ENCODE data around the gene TIE1. TPM values are rescaled to one million over a fixed set of nuclear protein-coding genes. Genes with fewer than 3 reads are reported as not detected.
A peak's percentile ranks its signal among the peaks of the same experiment; 100 is the strongest.

The TIE1 gene
- total RNA-seq, 1 donor from 2014 or later: not detected

DNA sequence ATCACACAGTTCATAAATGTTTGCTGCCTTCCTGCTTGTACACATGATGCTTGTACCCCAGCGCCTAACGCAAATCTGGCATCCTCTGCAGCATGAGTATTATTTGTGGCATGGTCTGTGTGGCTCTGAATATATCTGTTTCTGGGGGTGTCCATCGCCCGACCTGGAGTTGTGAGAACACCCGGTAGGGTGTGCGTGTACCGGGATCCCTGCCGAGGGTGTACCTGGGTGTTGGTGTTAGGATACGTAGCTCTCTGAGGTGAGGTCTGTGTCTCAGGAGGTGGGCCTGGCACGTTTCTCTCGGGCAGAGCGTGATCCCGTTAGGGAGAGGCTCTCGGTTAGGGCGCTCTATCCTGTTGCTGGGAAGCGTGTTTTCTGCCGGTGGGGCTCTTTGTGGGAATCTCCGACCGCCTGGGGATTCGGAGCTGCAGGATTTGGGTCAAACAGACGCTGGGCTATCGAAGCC lies 47.6 kb downstream of the TIE1 start:
- H3K27ac Mint-ChIP-seq: peak overlapping the region; percentile 22
- intact Hi-C loops (cut with micrococcal nuclease): loop anchor here (2.0 to 5.0 kb wide), 2 partner anchors 40 to 1454 kb away; partner anchors contain the start of genes MED8, PLK3 and SZT2
- no peak for TF ChIP-seq CTCF (IDR thresholded peaks at IDR 0.05)
- ChIA-PET CTCF (no interaction called here), POLR2A (interaction anchor here (0.6 to 3.1 kb wide), 3 partner anchors 10 to 580 kb away, joined by 3 to 19 read pairs (median 11); partner anchors contain the start of genes CDC20 and ELOVL1)
- DNase-seq: no peak
- H3K27me3 Mint-ChIP-seq: no peaks in the 10 kb centered on the region
- H3K36me3 Mint-ChIP-seq (ENCODE audit: low read depth): no peaks in the 10 kb centered on the region
- H3K9me3 Mint-ChIP-seq: no peaks in the 10 kb centered on the region
- ATAC-seq (ENCODE audit: low read depth): no peak
- peak overlapping the region; percentile 47 for H3K4me3 Mint-ChIP-seq
- H3K4me1 Mint-ChIP-seq: peaks cover 11% of the 10 kb centered on the region

DNA sequence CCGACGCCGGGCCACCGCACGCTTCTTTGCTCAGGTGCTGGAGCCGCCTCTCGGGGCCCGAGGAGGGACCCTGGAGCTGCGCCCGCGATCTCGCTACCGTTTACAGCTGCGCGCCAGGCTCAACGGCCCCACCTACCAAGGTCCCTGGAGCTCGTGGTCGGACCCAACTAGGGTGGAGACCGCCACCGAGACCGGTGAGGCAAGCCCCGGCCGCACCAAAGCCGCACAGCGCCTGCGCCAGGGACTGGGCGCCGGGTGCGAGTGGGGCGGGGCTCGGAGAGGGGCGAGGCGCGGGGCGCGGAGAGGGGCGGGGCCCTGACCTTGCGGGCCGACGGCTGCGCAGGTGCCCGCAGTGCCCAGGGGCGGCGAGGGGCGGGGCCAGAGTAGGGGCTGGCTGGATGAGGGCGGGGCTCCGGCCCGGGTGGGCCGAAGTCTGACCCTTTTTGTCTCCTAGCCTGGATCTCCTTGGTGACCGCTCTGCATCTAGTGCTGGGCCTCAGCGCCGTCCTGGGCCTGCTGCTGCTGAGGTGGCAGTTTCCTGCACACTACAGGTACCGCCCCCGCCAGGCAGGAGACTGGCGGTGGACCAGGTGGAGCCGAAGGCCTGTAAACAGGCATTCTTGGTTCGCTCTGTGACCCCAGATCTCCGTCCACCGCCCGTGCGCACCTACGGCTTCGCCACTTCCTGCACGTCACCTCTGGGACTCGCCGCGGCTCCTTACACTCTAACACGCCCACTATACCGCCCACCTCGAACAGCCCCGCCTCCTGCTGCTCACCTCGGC lies 48.2 kb downstream of the TIE1 start:
- POLR2A ChIA-PET: interaction anchor here (0.9 to 3.1 kb wide), 3 partner anchors 9 to 19 kb away, joined by 3 to 19 read pairs (median 11); partner anchors contain the start of genes CDC20 and ELOVL1
- Mint-ChIP-seq H3K27me3 (no peaks in the 10 kb centered on the region), H3K9me3 (no peaks in the 10 kb centered on the region), H3K36me3 (ENCODE audit: low read depth) (no peaks in the 10 kb centered on the region), H3K4me1 (peaks cover 11% of the 10 kb centered on the region), H3K4me3 (peak overlapping the region; percentile 85), H3K27ac (peak overlapping the region; percentile 88)
- ATAC-seq (ENCODE audit: low read depth) (peak; percentile 86), DNase-seq (peak; percentile 65)
- TF ChIP-seq CTCF (IDR thresholded peaks at IDR 0.05): no peak
- intact Hi-C loops (cut with micrococcal nuclease): loop anchor here (1.0 to 5.0 kb wide), 4 partner anchors 9 to 1453 kb away; partner anchors contain the start of genes CDC20, ELOVL1, MED8 and PLK3
- CTCF ChIA-PET: no interaction called here

GRCh38 chr1:43349594-43350306 lies 49.0 kb downstream of the TIE1 start:
- Mint-ChIP-seq H3K9me3 (no peaks in the 10 kb centered on the region), H3K4me3 (peak overlapping the region; percentile 85), H3K27ac (peak overlapping the region; percentile 88), H3K36me3 (ENCODE audit: low read depth) (peaks cover 1% of the 10 kb centered on the region), H3K4me1 (peaks cover 11% of the 10 kb centered on the region), H3K27me3 (no peaks in the 10 kb centered on the region)
- ChIA-PET CTCF (no interaction called here), POLR2A (interaction anchor here (0.9 to 3.1 kb wide), 3 partner anchors 9 to 18 kb away, joined by 3 to 19 read pairs (median 11); partner anchors contain the start of genes CDC20 and ELOVL1)
- ATAC-seq (ENCODE audit: low read depth) (no peak), DNase-seq (no peak)
- intact Hi-C loops (cut with micrococcal nuclease): loop anchor here (1.0 to 10.0 kb wide), 5 partner anchors 9 to 1453 kb away; partner anchors contain the start of genes ATP6V0B, B4GALT2, CDC20 and DPH2
- TF ChIP-seq CTCF (IDR thresholded peaks at IDR 0.05): no peak

DNA sequence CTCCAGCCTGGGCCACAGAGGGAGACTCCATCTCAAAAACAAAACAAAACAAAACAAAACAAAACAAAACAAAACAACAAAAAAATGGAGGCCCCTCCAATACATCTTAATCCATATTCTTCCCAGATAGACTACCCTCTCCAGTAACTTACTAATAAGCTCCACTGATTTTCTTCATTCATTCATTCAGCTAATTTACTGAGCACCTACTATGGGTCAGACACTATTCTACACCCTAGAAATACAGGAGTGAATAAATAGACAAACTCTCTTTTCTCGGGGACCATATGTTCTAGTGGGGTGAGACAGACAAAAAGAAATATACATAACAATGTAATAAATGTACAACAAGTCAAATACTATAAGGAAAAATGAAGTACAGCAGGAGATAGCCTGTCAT lies 50.2 kb downstream of the TIE1 start:
- no peak overlapping the region for H3K27ac Mint-ChIP-seq
- CTCF ChIA-PET: no interaction called here
- ATAC-seq (ENCODE audit: low read depth): no peak

More for the DNA sequence above, 50.2 kb downstream of the TIE1 start:
- intact Hi-C loops (cut with micrococcal nuclease): loop anchor here (10.0 kb wide), 1 partner anchor 624 kb away; the partner anchor contains the start of genes ATP6V0B, B4GALT2 and DPH2
- no peak for TF ChIP-seq CTCF (IDR thresholded peaks at IDR 0.05)
- Mint-ChIP-seq H3K9me3 (no peaks in the 10 kb centered on the region), H3K4me3 (no peak overlapping the region), H3K4me1 (peaks cover 11% of the 10 kb centered on the region), H3K36me3 (ENCODE audit: low read depth) (peaks cover 2% of the 10 kb centered on the region), H3K27me3 (no peaks in the 10 kb centered on the region)
- POLR2A ChIA-PET: interaction anchor here (3.1 kb wide), 1 partner anchor 17 kb away, joined by 19 read pairs; the partner anchor contains the start of gene ELOVL1
- no peak for DNase-seq

All from activated B cell treated with CpG ODN at 0.5 μM for 24 hours (primary cell).